ENCODE results near the gene GGA1.
A peak's percentile ranks its signal among the peaks of the same experiment; 100 is the strongest.

The GGA1 gene

DNA sequence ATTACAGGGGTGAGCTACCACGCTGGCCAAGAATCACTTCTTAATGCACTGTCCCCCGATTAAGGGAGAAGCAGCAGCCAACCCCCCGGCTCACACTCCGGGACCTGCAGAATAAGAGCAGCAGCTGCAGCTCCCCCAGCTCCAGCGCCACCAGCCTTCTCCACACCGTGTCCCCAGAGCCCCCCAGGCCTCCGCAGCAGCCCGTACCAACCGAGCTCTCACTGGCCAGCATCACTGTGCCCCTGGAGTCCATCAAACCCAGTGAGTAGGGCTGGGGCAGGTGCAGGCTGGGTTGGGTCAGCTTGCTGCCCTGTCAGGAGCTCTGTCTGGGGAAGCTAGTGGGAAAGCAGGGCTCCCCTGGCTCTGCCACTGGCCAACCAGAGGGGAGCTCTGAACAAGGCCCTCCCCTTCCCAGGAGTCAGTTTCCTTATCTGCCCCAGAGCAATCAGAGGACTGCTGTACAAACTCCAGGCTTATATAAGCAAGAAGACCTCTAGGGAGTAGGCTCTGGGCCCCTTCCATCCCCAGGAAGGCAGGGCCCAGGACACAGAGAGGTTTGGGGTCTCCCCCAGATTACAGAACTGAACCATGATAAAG lies 22.3 kb downstream of the GGA1 start:
- DNase-seq (ENCODE audit: low spot score): no peak

DNA sequence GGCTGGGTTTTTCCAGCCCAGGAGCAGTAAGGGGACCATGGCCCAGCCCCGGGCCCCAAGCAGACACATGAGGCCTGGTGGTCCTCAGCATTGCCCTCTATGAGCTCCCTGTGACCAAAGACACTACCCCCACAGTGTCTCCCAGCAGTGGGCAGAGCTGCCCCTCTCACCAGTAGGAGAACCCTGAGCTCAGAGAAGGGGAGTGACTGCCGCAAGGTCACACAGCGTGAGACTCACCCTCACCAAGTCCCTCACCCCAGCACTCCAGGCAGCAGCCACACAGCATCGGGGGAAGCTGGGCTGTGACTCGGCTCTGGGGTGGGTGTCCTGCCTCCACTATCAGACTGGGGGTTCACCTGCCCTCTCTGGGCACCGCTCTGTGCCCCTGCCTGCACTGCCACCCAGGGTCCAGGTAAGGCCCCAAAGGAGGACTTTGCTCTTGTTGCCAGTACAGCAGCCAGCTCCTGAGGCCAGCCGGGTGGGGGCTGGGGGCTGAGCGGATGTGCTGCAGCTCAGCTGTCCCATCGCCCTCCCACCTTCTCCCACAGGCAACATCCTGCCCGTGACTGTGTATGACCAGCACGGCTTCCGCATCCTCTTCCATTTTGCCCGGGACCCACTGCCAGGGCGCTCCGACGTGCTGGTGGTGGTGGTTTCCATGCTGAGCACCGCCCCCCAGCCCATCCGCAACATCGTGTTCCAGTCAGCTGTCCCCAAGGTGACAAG lies 23.0 kb downstream of the GGA1 start:
- DNase-seq (ENCODE audit: low spot score): no peak

DNA sequence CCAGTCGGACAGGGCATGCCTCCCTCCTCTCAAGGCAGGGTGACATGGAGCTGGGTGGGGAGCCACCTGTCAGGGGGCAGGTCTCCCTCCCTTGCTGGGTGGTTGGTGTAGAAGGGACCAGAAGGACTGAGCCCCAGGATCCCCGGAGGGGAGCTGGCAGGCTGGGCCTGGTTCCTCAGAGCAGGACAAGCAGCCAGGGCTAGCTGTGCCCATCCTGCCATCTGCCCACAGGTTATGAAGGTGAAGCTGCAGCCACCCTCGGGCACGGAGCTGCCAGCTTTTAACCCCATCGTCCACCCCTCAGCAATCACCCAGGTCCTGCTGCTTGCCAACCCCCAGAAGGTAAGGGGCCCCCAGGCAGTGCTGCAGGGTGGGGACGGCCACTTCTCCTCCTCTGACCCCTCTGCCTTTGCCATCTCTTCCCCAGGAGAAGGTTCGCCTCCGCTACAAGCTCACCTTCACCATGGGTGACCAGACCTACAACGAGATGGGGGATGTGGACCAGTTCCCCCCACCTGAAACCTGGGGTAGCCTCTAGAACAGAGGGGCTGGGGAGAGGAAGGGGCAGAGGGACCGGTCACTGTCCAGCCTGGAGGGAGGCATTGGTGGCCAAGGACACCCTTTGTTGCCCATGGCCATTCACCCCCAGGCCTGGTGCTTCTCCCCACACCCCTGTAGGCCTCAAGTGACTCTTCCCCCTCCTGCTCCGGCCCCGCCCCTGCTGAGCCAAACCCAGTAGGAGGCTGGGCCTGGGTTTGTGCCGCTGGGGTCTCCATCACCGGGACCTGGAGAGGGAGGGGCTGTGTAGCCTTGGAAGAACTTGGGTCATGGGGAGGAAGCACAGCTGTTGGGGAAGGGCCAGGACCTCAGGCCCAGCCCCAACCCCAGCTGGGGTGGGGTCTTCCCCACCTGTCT lies 23.8 kb downstream of the GGA1 start:
- no peak for DNase-seq (ENCODE audit: low spot score)

DNA sequence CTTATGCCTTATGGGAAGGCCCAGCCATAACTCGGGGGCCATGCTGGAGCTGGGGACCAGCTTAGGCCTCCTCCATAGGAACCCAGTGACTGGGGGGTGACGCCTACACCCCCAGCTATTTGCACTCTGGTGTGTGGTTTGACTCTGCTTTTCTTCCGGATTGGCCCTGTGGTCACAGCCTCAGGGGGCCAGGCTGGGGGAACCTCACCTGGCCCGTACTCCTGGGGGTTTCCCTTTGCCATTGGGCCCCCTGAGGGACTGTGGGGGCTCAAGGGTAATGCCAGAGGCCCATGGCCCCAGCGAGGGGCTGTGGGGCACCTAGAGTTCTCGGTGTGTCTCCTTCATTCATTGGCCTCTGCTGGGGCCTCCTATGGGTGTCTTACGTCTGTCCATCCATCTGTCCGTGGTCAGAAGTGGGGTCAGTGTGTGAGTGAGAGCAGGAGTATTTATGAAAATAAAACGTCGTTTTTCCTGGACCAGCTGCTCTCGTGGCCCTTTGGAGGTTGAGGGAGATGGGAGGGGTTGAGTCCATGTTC lies 24.5 kb downstream of the GGA1 start:
- no peak for DNase-seq (ENCODE audit: low spot score)

DNA sequence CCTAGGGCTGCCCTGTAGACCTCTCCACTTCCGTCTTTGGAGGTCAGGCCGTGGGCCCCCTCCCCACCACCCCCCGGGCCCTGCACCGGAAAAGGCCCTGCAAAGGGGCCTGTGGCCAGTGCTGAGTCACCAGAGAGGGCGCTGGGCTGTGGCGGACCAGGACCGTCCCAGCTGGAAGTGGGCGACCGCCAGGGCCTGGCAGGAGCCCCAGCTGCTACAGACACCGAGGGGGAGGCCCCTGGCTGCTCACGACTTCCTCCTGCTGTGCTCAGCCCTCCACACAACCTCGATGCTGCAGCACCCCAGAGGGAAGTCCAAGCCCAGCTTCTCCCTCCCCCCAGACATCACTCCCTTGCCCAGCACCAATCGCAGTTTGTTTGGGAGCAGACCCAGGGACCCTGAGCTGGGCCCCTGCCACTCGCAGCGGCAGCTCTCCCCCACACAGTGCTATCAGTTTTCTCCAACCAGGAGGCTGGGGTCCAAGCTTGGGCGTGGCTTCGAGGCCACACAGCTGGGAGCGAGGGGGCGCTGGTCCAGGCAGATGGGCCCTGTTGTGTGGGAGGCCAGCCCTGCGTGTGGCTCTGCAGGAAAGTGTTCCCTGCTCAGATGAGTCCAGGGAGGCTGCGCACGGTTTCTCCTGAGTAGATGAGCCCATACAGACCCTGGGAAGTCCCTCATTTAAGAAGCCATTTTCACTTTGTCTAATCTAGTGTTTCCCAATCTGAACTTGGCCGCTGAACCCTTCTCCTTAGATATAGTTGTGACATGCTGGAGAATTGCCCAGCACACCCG lies 25.2 kb downstream of the GGA1 start:
- no peak for DNase-seq (ENCODE audit: low spot score)

DNA sequence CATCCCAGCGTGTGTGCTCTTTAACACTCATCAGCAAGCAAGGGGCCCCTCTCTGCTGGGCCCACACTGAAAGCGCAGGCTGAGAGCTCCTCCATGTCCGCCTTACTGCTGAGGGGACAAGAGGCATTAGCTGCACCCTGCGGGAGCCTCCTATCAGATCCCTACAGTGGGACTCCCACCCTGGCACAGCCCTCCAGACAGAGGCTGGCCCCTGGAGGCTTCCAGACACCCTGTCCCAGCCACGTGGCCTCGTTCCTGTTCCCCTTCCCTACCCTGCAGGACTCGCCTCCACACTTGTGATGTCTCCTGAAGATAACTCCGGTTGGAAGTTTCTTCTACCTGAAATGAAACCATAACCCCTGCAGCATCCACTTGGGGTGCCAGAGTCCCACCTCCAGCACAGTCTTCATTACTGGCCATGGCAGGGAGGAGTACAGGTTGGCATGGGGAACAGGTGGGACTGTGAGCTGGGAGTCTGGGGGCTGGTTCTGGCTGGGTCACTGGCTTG lies 25.8 kb downstream of the GGA1 start:
- DNase-seq (ENCODE audit: low spot score): no peak

DNA sequence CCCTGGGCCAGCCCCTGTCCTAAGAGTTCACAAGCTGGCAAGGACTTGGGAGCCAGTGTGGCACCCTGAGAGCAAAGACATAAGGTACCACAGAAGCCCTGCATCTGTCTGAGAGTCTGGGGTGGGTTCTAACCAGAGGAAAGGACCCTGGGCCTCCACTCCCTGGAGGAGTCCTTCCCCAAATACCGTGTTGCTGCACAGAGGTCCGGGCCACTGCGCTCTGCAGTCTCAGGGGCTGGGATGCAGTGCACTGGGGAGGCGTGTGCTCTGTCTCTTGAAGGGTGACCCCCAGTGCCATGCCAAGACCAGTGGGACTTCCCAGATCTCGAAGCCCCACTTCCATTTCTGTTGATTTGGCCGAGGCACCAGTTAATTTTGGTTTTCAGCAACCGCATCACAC lies 26.5 kb downstream of the GGA1 start:
- DNase-seq (ENCODE audit: low spot score): no peak

DNA sequence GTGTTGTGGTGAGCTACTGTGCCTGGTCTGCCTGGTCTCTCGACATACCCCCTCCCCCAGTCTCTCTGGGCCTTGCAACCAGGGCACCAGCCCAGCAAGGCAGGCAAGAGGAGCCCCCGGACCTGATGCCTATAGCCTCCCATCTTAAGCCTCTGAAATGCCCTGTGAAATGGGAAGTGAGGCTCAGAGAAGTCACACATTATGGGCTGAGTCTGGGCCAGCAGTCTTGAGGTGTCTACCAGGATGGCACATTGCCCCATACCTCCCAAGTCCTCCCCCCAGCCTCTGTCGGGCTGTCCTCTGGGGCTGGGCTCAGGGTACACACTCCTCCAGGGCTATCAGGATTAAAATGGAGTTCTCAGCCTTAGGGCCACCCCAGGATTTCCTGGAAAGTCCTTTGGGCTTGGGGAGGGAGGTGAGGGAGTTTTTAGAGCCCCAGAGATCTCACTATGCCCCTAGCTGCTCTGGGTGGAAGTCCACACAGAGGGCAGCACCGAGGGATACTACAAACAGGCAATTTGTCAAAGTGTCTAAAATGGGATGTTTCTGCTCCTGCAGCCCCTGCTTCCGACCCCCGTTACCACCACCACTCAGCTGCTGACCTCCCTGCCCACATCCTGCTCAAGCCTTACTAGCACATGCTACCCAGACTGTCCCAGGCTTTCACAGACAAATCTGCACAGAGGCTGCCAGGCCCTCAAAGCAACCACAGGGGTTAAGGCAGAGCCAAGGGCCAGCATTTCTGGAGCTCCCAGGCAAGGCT lies 27.7 kb downstream of the GGA1 start:
- DNase-seq (ENCODE audit: low spot score): no peak

DNA sequence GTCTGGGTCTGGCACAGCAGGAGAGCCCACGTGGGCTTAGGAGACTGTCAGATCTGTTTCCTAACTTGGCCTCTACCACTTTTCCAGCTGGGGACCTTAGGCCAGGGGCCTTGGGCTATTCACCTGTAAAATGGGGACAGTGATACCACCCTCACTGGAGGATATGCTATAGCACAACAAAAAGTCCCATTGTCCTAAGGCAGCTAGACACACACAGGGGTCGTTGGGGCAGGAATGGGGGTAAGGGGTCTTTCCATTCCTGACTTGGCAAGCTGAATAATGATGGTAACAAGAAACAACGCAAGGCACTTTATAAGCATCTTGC lies 28.3 kb downstream of the GGA1 start:
- DNase-seq (ENCODE audit: low spot score): no peak

DNA sequence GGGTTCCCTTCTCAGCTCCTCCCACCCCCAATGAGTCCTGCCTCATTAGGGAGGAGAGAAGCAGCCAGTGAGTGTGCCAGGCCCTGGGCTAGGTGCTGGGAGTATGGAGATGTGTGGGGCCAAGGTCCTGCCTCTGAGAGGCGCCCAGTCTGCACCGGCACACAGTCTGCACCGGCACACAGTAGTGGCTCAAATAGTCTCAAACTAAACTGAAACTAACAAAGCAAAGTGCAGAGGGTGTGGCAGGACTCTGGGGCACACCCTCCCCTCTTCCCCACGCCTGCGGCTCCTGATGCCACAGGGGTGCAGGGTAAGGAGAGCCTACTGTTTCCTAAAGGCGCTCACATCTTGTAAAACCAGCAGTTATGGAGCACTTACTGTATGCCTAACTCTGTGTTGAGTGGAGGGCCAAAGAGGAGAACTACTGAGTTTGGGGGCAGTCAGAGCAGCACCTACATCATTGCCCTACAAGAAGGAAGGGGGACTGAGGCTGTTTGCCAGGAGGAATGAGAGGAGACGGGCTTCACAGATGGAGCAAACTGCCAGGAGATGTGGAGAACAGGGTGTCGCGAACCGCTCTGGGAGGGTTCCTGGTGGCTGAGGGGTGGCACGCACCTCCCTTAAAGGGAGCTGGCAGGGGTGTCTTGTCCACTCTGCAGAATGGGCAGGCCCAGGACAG lies 29.9 kb downstream of the GGA1 start:
- no peak for DNase-seq (ENCODE audit: low spot score)

DNA sequence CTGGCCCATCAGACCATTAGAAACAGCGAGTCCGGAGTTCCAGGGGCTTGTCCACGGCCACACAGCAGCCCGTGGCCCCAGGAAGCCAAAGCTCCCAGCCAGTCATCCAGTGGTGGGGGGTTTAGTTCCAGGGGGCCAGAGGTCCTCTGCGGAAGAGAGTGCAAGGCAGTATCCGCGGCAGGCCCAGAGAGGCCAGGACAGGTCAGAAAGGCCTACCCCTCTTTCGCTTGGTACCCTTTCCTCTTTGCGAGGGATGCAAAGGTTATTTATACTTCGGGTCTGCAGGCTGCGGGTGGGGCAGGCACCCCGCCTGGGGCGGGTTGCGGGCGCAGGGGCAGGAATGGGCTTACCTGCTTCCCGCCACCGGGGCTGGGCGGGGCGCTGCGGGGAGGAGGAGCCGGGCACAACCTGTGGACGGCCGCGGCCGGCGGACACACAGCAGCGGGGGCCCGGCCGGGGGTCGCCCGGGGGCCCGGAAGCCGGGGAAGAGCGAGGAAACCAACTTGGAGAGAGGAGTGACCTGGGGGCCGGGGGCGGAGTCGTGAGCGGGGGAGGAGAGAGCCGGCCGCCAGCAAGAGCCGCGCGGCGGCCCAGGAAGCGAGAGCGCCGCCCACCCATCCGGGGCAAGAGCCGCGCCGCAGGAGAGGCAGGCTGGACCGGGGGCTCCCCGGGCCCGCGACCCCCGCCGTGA lies 30.6 kb downstream of the GGA1 start, which contains the start of gene SH3BP1:
Gene SH3BP1 (plus strand): TSS at position 600 of the 691 bp plus-strand sequence. CDS start 119 bp downstream, outside the sequence.
- DNase-seq (ENCODE audit: low spot score): peak; percentile 44

DNA sequence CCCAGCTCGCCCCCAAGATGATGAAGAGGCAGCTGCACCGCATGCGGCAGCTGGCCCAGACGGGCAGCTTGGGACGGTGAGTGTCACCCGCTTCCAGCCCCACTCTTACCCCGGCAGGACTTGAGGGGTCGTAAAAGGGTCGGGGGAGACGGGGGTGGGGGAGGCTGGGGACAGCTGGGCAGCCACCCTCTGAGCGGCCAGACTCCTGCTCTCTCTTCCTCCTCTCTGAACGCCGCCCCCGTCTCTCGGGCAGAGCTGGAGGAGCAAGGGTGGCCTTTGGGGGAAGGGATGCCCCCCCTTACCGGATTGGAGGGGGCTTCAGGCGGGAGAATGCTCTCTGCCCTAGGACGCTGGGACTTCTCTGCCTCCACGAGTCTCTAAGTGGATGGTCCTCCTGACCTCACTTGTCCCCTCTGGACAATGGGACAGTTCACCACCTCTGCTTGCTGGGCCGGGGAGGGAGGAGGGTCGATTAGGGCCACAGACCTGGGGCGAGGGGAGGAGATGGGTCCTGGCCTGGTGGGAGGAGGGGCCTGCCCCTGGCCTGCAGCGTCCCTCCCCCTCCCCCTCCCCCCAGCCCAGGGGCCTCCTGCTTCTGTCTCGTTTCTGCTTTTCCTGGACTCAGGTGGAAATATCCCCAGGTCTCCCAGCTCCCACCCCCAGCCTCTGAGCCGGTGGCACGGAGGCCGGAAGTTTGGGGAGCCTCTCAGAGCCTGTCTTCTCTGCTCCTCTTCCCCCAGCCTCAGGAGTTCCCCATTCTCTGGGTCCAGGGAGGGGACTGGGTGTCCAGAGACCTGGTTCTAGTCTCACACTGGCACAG lies 31.3 kb downstream of the GGA1 start:
- no peak for DNase-seq (ENCODE audit: low spot score)

DNA sequence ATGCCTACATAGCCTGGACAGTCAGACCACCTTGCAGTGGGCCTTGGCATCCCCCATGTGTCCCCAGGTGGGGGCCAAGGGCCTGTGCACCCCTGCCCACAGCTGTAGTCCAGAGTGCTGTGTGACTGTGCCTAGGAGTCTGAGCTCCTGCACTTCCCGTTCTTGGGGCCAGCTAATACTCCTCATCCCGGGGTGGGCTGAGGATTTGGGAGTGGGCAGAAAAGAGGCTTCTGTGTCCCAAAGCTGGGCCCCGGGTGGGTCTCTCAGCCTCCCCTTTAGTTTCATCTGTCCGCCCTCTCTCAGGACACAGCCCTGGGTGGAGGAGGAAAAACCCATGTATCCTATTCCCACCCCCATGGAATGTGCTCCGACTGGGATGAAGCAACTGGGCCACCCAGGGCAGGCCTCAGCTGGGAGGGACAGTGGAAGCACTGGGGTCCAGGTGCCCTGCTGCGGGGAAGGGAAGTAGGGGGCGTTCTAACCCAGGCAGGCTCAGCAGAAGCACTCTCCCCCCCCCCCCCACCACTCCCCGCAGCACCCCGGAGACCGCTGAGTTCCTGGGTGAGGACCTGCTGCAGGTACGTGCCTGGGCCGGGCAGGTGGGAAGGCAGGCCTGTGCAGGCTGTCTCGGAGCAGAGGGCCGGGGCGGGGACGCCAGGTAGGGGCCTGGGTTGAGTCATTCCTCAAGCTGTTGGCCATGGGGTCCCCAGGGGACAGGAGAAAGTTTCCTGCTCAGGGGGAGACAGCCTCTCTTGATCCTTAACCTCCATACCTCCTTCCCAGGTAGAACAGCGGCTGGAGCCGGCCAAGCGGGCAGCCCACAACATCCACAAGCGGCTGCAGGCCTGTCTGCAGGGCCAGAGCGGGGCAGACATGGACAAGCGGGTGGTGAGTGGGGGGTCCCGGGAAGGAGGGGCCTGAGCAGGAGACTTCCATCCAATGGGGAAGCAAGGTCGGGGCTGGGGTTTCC lies 32.2 kb downstream of the GGA1 start:
- no peak for DNase-seq (ENCODE audit: low spot score)

DNA sequence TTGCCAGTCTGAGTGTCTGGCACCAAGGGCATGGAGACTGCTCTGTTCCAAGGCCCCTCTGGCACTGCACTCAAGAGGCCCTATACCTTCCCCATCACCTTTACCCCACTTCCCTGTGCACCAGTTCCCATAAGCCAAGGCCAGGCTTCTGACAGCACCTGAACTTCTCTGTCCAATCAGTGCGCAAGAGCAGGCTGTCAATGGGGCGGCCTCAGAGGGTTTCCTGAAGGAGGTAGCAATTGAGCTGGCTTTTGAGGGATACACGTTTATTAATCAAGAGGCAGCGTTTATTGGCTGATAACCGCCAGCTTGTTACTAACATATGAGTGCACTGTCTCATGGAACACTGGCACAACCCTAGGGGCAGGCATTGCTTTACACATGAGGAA lies 32.9 kb downstream of the GGA1 start:
- DNase-seq (ENCODE audit: low spot score): no peak

DNA sequence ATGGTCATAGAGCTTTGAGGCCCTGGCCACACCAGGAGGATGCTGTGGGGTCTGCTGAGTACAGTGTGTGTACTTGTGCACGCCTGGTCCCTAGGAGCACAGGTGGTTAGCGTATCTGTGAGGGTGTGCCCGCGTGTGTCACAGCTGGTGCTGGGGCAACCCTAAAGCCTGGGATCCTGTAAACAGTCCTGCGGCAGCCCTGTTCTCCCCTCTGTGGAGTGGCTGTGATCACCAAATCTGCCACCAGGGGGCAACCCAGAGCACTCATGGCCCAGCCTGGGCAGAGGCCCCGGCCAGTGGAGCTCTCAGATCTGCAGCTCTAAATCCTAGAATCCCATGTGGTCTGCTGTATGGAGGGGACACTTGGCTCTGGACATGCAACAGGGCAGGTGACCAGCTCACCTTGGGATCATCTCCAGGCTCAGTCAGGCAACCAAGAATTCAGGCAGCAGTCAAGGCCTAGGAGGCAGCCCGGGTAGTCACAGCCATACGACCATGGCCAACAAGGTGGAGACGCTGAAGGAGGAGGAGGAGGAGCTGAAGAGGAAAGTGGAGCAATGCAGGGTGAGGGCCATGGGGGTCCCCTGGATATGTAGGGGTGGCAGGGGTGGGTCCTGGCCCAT lies 34.7 kb downstream of the GGA1 start:
- peak; percentile 69 for DNase-seq (ENCODE audit: low spot score)

DNA sequence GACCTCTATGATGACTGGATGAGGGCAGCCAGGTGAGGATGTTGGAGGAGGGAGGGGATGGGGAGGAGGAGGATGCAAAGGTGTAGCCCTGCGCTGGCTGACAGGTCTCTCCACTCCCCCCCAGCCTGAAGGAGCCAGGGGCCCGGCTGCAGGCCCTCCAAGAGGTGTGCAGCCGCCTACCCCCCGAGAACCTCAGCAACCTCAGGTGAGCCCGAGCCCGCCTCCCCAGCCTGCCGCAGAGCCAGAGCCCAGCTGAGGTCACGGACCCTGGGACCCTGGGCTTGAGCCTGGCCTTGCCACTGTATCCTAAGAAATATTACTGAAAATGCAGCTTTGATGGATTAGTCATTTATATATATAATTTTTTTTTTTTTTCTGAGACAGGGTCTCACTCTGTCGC lies 38.7 kb downstream of the GGA1 start:
- no peak for DNase-seq (ENCODE audit: low spot score)

DNA sequence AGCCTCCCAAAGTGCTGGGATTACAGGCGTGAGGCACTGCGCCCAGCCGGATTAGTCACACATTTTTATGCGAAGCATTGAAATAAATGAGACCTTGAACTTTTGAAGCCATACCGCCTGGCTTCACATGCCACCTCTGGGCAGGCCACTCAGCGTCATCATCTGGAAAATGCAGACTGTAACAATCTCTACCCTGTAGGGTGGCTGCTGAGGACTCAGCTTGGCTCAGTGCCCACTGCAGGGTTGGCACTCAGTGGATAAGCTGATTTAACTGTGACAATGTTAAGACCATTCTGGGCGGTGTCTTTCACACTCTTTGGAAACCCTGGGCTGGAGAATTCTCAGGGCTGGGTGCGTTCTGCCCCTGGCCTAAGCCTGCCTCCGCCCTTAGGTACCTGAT lies 39.3 kb downstream of the GGA1 start:
- DNase-seq (ENCODE audit: low spot score): no peak

All from RKO (cell line).